Measurements from ENCODE around the gene FANCC. TPM values are rescaled to one million over a fixed set of nuclear protein-coding genes. Genes with fewer than 3 reads are reported as not detected.

Gene FANCC
- total RNA-seq, 1 donor from 2014 or later = 9.3 TPM

DNA sequence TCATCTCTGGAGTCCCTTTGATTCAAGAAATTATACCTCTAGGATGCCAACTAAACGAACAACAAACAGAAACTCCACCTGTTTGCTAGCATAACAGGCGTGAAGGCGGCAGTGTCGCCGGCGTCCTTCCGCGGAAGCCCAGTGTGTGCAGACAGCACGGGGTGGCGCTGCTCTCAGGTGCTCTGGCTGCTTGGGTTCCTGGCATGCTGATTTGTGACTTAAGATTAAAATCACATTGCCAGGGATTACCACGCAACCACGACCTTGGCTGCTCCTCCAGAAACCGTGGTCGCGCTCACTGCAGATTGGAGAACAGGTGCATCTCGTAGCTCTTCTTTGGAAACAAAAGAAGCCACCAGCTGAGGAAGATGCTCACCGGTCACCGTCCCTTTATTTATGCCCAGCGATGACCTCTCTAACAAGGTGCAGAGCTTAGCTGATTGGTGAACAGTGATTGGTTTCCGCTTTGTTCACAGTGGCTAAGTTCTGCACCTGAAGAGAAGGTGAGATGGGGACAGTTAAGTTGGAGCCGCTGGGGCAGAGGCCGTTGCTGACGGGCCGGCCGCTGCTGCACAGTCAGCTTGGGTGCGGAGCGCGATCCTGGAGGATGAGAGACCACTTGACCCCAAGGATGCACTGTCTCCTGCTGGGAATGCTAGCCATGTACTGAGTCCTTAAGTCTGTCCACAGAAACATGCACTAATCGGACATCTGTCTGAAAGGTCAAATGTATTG is 232.3 kb downstream of the FANCC start:
- Mint-ChIP-seq H3K27ac (ENCODE audit: unreplicated experiment) (no peak overlapping the region), H3K4me1 (ENCODE audit: low read depth) (peaks cover 48% of the 10 kb centered on the region), H3K9me3 (ENCODE audit: low read depth) (no peaks in the 10 kb centered on the region), H3K4me3 (ENCODE audit: unreplicated experiment) (no peak overlapping the region), H3K36me3 (ENCODE audit: low read depth) (peaks cover 59% of the 10 kb centered on the region), H3K27me3 (ENCODE audit: low read depth) (no peaks in the 10 kb centered on the region)
- DNase-seq (ENCODE audit: low spot score) = no peak
- TF ChIP-seq, protein P1, sequence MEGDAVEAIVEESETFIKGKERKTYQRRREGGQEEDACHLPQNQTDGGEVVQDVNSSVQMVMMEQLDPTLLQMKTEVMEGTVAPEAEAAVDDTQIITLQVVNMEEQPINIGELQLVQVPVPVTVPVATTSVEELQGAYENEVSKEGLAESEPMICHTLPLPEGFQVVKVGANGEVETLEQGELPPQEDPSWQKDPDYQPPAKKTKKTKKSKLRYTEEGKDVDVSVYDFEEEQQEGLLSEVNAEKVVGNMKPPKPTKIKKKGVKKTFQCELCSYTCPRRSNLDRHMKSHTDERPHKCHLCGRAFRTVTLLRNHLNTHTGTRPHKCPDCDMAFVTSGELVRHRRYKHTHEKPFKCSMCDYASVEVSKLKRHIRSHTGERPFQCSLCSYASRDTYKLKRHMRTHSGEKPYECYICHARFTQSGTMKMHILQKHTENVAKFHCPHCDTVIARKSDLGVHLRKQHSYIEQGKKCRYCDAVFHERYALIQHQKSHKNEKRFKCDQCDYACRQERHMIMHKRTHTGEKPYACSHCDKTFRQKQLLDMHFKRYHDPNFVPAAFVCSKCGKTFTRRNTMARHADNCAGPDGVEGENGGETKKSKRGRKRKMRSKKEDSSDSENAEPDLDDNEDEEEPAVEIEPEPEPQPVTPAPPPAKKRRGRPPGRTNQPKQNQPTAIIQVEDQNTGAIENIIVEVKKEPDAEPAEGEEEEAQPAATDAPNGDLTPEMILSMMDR (IDR thresholded peaks at IDR 0.05) = no peak

DNA sequence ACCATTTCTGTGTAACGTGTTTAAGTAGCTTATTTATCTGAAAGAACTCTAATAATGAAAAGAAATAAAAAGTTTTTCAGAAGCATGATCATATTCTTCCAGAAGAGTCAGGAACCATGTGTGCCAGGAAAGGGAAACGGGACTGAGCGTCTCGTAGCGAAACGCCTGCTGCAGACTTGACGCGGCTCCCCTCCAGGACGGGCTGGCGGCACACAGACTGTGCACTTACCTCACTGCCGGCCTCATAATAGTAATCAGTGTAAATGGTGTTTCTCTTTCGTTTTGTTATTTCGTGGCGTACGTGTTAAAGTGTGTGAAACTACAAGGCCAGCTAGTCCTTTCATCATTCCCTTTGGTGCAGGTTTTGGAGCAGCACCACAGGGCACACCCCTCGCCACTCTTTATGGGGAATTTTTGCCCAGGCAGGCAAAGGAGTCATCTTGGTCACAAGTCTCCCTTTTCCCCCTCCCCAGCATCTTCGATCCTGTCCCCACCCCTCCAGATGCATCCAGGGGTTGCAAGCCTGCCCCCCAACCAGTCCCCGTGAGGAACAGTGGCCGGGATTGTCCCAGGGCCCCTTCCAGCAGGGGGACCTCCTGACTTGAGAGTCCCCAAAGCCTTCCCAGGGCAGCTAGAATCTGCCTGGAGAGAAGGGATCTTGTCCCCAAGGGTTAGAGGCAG is 233.1 kb downstream of the FANCC start:
- H3K4me1 Mint-ChIP-seq (ENCODE audit: low read depth) = peaks cover 47% of the 10 kb centered on the region
- TF ChIP-seq, protein P1 (IDR thresholded peaks at IDR 0.05) = no peak
- no peak for DNase-seq (ENCODE audit: low spot score)
- no peaks in the 10 kb centered on the region for H3K27me3 Mint-ChIP-seq (ENCODE audit: low read depth)
- H3K36me3 Mint-ChIP-seq (ENCODE audit: low read depth) = peaks cover 62% of the 10 kb centered on the region
- peak overlapping the region; percentile 66 for H3K27ac Mint-ChIP-seq (ENCODE audit: unreplicated experiment)
- no peak overlapping the region for H3K4me3 Mint-ChIP-seq (ENCODE audit: unreplicated experiment)
- H3K9me3 Mint-ChIP-seq (ENCODE audit: low read depth) = no peaks in the 10 kb centered on the region

DNA sequence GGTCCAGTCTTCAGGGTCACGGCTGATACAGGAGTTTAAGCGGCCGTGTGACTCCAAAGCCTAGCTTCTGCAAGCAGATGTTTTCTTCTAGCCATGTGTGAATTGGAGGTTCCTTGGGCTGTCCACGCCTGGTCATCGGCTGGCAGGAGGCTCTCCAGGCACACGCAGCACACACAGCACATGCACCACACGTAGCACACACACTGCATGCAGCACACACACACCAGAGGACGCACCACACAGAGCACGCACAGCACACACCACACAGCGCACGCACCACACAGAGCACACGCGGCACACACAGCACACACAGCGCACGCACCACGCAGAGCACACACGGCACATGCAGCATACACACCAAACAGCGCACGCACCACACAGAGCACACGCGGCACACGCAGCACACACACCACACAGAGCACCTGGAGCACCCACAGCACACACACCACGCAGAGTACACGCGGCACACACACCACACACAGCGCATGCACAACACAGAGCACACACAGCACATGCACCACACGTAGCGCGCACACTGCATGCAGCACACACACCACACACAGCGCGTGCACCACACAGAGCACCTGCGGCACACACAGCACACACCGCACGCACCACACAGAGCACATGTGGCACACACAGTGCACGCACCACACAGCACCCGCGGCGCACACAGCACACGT is 234.3 kb downstream of the FANCC start:
- Mint-ChIP-seq H3K4me3 (ENCODE audit: unreplicated experiment) (no peak overlapping the region), H3K4me1 (ENCODE audit: low read depth) (peaks cover 47% of the 10 kb centered on the region), H3K27me3 (ENCODE audit: low read depth) (no peaks in the 10 kb centered on the region), H3K9me3 (ENCODE audit: low read depth) (no peaks in the 10 kb centered on the region), H3K36me3 (ENCODE audit: low read depth) (peaks cover 59% of the 10 kb centered on the region), H3K27ac (ENCODE audit: unreplicated experiment) (peak overlapping the region; percentile 45)
- TF ChIP-seq, protein P1 (IDR thresholded peaks at IDR 0.05) = no peak
- peak; percentile 87 for DNase-seq (ENCODE audit: low spot score)

GRCh38 chr9:95082401-95083084 is 235.0 kb downstream of the FANCC start:
- Mint-ChIP-seq H3K36me3 (ENCODE audit: low read depth) (peaks cover 55% of the 10 kb centered on the region), H3K4me1 (ENCODE audit: low read depth) (peaks cover 47% of the 10 kb centered on the region), H3K27me3 (ENCODE audit: low read depth) (no peaks in the 10 kb centered on the region), H3K4me3 (ENCODE audit: unreplicated experiment) (no peak overlapping the region), H3K27ac (ENCODE audit: unreplicated experiment) (peak overlapping the region; percentile 32), H3K9me3 (ENCODE audit: low read depth) (no peaks in the 10 kb centered on the region)
- TF ChIP-seq, protein P1 (IDR thresholded peaks at IDR 0.05) = no peak
- DNase-seq (ENCODE audit: low spot score) = no peak

DNA sequence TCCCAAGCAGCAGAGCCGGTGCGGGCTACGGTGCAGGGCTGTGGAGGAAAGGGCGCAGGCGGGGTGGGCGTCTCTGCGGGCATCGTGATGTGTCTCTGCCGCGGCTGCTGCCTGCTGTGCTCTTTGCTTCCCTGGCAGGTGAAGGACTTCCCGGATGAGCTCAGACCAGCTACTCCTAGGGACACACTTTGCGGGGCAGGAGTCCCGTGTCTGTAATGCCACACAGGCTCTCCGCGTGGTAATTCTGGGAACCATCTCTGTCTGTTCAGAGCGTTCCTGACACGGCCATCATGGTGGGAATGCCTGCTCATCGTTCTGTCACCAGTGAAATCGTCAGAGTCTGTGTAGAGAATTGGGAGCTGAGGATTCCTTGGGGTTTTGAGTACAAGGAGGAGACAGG is 235.5 kb downstream of the FANCC start:
- Mint-ChIP-seq H3K36me3 (ENCODE audit: low read depth) (peaks cover 57% of the 10 kb centered on the region), H3K27ac (ENCODE audit: unreplicated experiment) (no peak overlapping the region)

More for the DNA sequence above, 235.5 kb downstream of the FANCC start:
- Mint-ChIP-seq H3K27me3 (ENCODE audit: low read depth) (no peaks in the 10 kb centered on the region), H3K9me3 (ENCODE audit: low read depth) (no peaks in the 10 kb centered on the region), H3K4me1 (ENCODE audit: low read depth) (peaks cover 50% of the 10 kb centered on the region), H3K4me3 (ENCODE audit: unreplicated experiment) (no peak overlapping the region)
- TF ChIP-seq, protein P1 (IDR thresholded peaks at IDR 0.05) = no peak
- DNase-seq (ENCODE audit: low spot score) = no peak
